ENCODE results near the gene MYO3B.

The MYO3B gene

GRCh38 chr2:170214309-170214948 lies 36.5 kb downstream of the MYO3B start:
- TF ChIP-seq CTCF (IDR thresholded peaks at IDR 0.05), result no peak

GRCh38 chr2:170215021-170215420 lies 37.1 kb downstream of the MYO3B start:
- TF ChIP-seq CTCF (IDR thresholded peaks at IDR 0.05), result no peak

- TF ChIP-seq CTCF (IDR thresholded peaks at IDR 0.05), result no peak
Measured at GRCh38 chr2:170216428-170216827, 38.5 kb downstream of the MYO3B start.

GRCh38 chr2:170216981-170217380 lies 39.0 kb downstream of the MYO3B start:
- TF ChIP-seq CTCF (IDR thresholded peaks at IDR 0.05), result no peak

GRCh38 chr2:170217778-170218251 lies 39.9 kb downstream of the MYO3B start:
- TF ChIP-seq CTCF (IDR thresholded peaks at IDR 0.05), result no peak

- TF ChIP-seq CTCF (IDR thresholded peaks at IDR 0.05), result no peak
Measured at GRCh38 chr2:170218456-170218855, 40.5 kb downstream of the MYO3B start.

GRCh38 chr2:170218931-170219330 lies 41.0 kb downstream of the MYO3B start:
- TF ChIP-seq CTCF (IDR thresholded peaks at IDR 0.05), result no peak
